Astrocyte of the hippocampus (primary cell): Measurements from ENCODE around the gene LRRC37A3.
"Not testable (repeated sequence)": the region's sequence is repeated elsewhere in the genome, so short reads cannot be mapped to it uniquely, and the experiment has no call there.

Experiments used
- DNase-seq: peaks from one replicate; pipeline ENCODE4 v3.0.0; 2011; ENCODE audit warnings: low read depth, low spot score

Gene LRRC37A3

DNA sequence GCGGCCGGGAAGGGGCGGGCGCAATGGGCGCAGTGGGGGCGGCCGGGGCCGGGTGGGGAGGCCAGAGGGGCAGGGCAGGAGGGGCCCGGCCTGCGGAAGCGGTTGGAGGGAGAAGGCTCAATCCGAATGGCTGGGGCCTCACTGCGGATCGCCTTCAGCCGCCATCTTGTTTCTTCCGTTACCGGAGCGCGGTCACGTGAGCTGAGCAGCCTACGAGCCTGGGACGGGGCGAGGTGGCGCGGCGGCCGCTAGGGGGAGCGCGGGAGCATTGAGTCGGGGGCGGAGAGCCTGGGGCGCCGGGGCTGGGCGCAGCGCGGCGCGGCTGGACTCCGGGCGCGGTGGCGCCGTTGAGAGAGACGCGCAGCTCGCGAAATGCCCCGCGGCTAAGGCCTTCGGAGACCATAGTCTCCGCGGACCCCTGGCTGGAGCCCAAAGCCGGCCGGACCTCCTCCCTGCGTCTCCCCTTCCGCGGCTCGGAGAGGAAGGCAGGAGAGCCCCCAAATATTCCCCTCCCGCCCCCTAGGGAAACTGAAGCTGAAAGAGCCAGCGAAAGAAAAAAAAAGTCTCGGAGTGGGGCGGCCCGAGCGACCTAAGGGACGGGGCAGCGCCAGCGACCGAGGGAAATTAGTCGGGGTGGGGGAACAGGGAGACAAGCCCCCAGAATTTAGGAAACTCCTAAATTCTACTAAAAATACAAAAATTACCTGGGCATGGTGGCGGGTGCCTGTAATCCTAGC is at the start of gene LRRC37A3:
Gene LRRC37A3, minus strand, starts transcription at position 190 of the 737 bp plus-strand sequence. CDS start 22,221 bp downstream, outside the sequence.
- peak; percentile 96 for DNase-seq

DNA sequence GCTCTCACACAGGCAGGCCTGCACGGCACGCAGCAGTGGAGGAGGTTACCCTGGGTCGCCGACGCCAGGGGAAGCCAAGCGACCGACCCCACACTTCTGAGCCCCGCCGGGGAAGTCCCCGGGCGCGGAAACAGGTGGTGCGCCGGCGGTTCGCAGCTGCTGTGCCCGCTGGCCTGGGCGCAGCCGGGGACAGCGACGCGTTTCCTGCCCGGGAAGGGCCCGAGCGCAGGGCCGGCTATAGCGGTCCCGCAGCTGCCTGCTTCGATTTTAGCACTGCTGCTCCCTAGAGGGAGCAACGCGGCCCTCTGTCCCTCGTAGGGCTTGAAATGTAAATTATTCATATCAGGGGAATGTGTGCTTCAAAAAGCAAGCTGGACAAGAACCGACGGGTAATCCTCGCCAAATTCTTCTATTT is 46.6 kb upstream of the LRRC37A3 start:
- peak; percentile 73 for DNase-seq

DNA sequence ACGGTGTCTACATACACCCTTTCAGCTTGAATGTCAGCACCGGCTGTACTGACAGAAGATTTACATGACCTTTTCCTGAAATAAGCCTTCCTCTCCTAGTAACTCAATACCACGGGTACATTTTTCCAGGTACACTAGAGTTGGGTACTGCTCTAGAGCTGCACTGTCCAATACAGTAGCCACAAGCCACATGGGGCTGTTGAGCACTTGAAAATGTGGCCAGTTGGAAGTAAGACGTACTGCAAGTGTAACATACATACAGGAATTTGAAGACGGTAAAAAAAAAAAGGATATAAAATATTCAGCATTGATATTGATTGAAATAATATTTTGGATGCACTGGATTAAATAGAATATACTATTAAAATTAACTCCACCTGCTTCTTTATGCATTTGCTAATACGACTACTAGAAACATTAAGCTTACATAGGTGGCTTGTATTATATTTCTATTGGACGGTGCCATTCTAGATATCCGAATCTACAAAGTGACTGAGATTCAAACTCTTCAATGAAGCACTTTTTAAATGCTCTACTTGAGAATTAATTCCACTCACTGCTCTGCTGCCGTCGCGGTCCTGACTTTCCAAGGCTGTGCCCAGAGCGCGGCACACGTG is 46.1 kb upstream of the LRRC37A3 start:
- DNase-seq = peak; percentile 30

DNA sequence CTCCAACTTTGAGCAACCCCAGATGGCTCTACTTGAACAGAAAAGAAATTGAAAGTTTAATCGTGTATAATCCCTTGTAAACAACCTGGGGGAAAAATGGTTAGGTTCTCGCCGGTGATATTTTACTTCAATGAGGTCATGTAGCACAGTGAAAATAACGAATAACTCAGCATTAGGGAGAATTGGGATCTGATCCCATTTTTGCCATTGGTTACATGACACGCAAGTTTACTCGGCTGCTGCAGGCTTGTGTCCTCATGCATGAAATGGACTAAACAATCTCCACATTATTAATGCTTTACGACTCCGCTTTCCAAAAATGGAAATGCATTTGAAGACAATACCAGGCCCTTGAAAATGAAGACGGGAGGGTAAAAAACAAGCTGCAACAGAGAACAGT is 45.5 kb upstream of the LRRC37A3 start:
- peak; percentile 83 for DNase-seq

DNA sequence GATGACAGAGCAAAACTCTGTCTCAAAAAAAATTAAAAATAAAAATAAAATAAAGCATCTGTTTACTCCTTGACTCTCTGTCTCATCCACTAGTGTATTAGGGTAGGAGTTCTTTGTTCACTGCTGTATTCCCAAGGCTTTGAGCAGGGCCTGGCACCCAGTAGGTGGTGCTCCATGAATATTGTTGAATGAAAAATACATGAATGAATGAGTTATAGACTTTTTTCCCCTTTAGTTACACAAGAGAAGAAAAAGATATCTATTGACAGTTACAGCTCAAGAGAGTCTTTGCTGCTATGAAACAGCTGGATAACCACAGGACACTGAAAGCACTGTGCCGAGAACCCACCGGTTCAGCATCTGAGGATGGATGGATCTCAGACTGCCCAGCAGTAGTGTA is 44.5 kb upstream of the LRRC37A3 start:
- not testable (repeated sequence) for DNase-seq

DNA sequence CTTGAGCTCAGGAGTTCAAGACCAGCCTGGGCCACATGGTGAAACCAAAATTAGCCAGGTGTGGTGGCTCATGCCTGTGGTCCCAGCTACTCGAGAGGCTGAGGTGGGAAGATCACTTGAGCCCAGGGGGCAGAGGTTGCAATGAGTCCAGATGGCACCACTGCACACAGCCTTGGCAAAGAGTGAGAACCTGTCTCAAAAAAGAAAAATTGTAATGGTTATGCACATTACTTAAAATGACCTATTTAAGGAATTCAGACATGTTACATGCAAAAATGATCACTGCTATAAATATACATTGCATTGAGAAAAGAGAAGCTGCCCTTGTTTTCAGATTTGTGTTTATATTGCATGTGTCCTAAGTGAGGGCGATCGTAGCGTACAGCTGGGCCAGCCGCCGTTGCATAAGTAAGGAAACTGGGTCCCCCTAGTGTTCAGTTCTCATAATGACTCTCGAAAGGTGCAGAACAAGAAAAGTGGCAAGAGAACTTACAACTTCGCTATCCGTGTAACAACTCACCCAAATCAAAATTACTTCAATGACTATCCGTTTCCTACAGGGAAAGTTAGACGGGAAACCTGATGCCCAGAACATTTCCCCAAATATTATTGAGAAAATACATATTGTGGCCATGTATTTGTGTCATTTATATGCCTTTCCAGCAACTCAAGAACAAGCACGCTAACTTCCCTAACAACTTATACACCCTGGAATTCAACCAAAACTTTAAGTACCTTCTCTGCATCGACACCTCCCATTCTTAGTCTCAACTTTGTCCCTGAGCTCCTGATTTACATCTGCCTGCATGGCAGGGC is 42.5 kb upstream of the LRRC37A3 start:
- DNase-seq = peak; percentile 85

DNA sequence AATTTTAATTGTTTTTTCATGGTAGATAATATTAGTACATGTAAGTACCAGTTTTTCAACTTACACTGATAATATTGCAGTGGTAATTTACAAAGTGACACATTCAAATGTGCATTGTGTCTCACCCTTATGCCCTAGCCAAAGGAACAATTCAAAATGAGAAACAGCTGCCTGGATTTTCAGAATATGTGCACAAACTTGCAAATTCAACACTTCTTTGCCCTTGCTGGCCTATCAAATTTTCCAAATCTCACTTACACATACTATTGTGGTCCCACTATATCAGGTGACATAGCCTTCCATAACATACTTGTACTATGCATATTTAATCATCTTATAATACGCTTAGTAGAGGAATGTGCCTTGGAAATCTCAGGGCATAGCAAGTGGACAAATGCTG is 32.6 kb upstream of the LRRC37A3 start:
- DNase-seq = no peak

DNA sequence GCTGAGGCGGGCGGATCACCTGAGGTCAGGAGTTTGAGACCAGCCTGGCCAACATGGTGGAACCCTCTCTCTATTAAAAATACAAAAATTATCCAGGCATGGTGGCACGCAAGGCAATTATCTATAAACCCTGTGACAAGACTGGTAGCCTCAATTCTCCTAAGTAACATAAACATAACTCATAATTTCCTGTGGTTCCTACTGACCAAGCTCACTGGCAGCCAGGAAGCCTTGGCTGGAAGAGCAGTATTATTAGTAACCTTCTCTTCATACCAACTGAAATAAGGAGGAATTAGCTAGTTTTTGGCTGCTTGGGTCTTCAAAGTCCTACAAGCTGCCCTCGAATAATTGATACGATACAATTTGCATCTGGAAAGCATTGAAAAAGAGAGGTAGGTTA is 31.6 kb upstream of the LRRC37A3 start:
- DNase-seq = no peak

DNA sequence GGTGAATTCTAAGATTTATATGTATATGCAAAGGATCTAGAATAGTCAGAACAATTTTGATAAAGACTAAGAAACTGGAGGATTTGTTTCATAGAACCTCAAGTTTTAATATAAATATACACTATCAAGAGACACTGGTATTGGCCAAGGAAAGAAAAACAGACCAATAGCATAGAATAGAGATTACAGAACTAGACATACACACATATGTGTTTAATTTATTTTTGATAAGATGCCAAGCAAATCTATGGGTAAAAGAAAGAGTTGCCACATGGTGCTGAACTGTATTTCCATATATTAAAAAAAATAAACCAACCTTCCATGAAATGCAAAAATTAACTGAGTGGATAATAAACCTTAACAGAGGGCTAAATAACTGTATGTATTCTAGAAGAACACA is 27.9 kb upstream of the LRRC37A3 start:
- DNase-seq = no peak

DNA sequence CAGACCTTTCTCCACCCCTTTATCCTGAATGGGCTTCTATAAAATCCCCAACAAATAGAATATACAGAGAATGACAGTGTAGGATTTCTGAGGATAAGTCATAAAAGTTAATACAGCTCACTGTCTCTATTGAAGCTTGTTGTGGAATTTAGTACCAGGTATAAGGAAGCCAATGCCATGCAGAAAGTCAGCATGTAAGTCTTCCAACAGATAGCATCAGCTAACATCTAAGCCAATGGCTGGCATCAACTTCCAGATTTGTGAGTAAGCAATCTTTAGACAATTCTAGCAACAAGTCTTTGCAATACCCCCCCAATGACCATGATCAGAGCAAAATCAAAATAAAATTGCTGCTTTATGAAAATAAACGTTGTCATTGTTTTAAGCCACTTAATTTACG is 22.5 kb upstream of the LRRC37A3 start:
- no peak for DNase-seq

DNA sequence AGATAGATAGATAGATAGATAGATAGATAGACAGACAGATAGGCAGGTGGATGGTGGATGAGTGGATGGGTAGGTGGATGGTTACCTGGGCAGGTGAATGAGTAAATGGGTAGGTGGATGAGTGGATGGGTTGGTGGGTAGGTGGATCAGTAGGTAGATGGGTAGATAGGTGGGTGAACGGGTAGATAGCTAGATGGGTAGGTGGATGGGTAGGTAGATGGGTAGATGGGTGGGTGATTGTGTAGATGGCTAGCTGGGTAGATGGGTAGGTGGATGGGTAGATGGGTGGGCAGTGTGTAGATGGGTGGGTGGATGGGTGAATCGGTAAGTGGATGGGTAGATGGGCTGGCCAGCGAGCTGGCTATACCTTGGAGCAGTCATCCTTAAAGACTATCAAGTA is 21.8 kb upstream of the LRRC37A3 start:
- DNase-seq = no peak

DNA sequence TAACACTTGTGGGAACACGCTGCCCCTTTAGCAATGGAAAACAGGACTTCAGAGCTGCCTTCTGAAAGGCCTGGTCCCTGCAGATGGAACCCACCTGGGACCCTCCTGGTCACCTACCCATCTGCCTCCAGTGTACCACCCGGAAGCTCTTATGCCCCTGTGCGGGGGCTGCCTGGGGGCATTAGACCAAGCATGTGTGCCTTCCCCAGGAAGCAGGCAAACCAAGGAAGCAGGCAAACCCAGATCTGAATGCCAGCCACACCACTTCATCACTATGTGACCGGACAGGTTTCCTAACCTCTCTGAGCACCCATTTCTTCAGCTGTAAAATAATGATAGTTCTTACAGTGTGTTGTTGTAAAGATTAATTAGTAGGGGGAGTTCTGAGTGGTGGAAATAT is 20.8 kb upstream of the LRRC37A3 start:
- no peak for DNase-seq

DNA sequence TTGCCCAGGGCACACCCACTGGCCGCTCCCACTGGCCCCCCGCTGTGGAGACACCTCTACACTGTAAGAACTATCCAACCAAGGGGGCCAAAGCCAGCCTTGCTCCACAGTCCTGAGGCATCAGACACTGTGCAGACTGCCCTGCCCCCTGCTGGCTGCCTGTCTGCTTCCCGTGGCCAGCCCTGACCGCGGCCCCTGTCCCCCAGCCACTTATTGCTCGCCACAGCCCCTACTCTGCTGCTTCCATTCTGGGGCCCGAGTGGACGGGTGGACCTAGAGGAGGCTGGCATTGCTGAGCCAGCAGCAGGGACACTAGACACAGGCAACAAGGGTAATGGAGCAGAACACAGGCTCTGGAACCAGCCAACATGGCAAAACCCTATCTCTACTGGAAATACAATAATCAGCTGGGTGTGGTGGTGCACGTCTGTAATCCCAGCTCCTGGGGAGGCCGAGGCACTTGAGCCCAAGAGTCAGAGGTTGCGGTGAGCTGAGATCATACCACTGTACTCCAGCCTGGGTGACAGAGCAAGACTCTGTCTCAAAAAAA is 19.7 kb upstream of the LRRC37A3 start:
- DNase-seq = peak; percentile 19

DNA sequence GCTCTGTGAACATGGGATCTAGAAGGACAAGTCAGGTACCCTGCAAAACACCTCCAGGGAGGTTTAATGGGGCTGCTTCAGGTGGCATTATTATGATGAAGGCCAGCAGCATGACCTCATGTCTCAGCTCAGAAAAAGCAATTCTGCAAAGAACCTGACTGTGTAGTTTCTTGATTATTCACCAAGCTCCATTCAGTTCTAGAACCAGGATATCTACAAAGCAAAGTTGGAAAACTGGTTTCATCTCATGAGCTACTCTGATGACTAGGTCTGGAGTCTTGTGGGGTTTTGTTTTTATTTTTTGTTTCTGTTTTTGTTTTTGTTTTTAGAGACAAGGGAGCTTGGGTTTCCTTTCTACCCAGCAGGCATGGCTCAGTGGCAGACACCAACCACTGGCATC is 19.0 kb upstream of the LRRC37A3 start:
- no peak for DNase-seq

DNA sequence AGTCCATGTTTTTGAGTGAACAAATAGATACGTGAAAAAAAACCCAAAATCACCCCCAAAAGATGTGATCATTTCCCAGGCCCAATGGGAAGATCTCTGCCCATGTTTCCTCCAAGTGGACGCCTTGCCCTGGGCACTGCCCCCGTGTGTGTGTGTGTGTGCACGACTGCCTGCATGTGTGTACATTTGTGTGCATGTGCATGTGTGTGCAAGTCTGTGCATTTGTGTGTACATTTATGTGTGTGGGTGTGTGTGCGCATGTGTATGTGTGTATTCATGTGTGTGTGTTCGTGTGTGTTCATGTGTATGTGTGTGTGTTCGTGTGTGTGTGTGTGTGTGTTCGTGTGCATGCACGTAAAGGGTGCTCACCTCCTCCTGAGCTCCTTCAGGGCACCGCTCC is 16.8 kb upstream of the LRRC37A3 start:
- no peak for DNase-seq

DNA sequence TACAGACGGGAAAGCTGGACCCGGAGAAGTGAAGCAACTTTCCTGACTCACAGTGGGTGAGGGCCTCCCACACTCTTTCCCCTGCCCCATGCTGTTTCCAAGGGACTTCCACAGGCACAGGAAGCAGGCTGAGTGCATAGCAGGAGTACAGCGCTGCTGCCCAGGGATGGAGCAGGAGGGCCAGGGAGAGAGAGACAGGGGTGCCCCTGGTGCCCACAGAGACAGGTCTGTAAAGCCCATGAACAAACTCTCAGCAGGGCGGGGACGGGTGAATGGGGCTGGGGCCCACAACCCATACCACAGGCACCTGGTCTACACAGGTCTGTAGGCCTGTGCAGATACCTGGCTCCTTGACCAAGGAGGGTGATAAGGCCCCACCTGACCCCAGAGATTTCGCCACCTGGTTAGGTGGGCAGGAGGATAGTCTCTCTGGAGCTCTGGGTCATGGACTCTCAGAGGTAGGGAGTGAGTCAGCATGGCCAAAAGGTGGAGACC is 15.1 kb upstream of the LRRC37A3 start:
- DNase-seq = not testable (repeated sequence)

DNA sequence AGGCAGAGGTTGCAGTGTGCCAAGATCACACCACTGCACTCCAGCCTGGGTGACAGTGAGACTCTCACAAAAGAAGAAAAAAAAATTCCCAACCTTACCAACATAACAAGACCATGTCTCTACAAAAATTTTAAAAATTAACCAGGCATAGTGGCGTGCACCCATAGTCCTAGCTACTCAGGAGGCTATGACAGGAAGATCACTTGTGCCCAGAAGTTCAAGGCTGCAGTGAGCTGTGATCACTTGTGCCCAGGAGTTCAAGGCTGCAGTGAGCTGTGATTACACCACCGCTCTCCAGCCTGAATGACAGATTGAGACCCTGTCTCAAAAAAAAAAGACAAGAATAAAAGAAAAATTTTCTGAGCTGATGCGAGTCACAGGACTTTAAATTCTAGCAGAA is 13.6 kb upstream of the LRRC37A3 start:
- not testable (repeated sequence) for DNase-seq

DNA sequence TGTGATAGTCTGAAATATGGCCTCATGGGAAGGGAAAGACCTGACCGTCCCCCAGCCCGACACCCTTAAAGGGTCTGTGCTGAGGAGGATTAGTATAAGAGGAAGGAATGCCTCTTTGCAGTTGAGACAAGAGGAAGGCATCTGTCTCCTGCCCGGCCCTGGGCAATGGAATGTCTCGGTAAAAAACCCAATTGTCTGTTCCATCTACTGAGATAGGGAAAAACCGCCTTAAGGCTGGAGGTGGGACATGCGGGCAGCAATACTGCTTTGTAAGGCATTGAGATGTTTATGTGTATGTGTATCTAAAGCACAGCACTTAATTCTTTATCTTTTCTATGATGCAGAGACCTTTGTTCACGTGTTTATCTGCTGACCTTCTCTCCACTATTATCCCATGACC is 11.1 kb upstream of the LRRC37A3 start:
- not testable (repeated sequence) for DNase-seq

DNA sequence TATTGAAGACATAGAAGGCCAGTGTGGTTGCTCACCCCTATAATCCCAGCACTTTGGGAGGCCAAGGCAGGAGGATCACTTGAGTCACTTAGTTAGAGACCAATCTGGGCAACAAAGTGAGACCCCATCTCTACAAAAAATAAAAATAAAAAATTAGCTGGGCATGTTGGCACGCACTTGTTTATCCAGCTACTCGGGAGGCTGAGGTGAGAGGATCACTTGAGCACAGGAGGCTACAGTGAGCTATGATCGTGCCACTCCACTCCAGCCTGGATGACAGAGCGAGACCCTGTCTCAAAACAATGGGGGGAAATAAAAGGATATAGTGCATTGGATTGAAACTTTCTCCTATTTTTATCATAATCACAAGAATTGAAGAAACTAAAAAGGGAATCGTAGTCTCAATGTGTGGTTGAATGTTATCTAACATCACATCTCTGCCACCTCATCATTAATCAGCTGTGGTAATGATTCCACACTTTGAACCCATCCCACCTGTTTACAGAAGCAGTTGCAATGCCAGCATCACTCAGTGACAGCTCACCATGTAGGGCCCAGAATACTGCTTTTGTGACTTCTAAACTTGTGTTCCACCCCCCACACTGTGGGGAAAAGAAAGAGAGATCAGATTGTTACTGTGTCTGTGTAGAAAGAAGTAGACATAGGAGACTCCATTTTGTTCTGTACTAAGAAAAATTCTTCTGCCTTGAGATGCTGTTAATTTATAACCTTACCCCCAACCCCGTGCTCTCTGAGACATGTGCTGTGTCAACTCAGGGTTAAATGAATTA is 10.3 kb upstream of the LRRC37A3 start:
- DNase-seq = not testable (repeated sequence)

DNA sequence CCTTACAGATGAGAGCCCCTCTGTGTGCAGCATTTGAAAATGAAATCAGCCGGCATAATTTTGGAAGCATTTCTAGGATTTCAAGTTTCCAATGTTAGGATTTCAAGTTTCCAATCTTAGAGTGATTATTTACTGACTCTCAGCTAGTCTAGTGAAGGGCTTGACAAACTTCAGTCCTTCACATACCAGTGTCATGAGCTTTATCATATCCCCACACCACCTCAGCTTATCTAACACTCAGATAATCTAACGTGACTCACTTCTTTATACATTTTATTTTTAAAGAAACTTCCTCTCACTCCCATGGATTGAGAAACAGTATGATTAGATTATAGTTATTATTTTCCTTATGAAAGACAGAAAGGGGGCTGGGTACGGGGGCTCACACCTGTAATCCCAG is 9.4 kb upstream of the LRRC37A3 start:
- DNase-seq = not testable (repeated sequence)

DNA sequence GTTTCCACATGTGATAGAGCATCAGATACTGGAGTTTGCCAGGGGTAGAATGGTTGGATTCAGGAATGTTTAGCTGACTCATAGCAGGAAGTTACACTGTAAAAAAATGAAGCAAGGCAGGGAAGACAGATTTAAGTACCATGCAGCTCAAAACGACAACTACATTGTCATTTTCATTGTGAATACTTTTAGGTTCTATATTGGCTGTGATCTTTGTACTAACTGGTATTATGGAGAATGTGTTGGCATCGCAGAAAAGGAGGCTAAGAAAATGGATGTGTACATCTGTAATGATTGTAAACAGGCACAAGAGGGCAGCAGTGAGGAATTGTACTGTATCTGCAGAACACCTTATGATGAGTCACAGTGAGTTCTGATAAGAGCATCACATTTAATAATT is 8.2 kb upstream of the LRRC37A3 start:
- peak; percentile 70 for DNase-seq
